Right lobe of liver (tissue), 4 donors: ENCODE measurements around the gene ZNF362.

Experiments used
- CTCF ChIP-seq, 4 donors: fragments of 200-600 bp in 3 of 4; fragments of 450-650 bp in 1 of 4; IDR thresholded peaks; one replicate each; pipeline versions ENCODE4 v1.5.1 to v1.8.0; 2016 to 2022; ENCODE audit warnings: antibody characterized with exemption in 4 of 4, mild to moderate bottlenecking in 2 of 4
- POLR2A ChIP-seq: fragments of 450-650 bp; IDR thresholded peaks from one replicate; pipeline ENCODE4 v1.6.1; 2017; ENCODE audit warnings: antibody characterized with exemption, mild to moderate bottlenecking
- donor health status: DM: no; HTN: no; CAD: no.
- donor health status: DM: no; HTN: no; CAD: no.
- donor health status: DM: no; HTN: yes; CAD: no.

GRCh38 chr1:33268457-33268856 is 12.2 kb downstream of the ZNF362 start:
- no peak for TF ChIP-seq CTCF (IDR thresholded peaks at IDR 0.05)
- TF ChIP-seq POLR2A: no peak
